Mammary microvascular endothelial cell (primary cell): ENCODE data around the gene ASIP. TPM values are rescaled to one million over a fixed set of nuclear protein-coding genes. Genes with fewer than 3 reads are reported as not detected.

Experiments used
- total RNA-seq: library from RNA; depleted of rRNA; stranded (reverse); fragments of >200 nt; gene quantifications from 2 replicates; pipeline ENCODE4 v1.2.3, GENCODE V29; 2015

The ASIP gene
- not detected in 2 replicates for total RNA-seq

GRCh38 chr20:34240693-34241615 lies at the start of gene ASIP:
Gene ASIP (plus strand): TSS chr20:34241423. CDS start chr20:34260375, 18,952 bp downstream.

DNA sequence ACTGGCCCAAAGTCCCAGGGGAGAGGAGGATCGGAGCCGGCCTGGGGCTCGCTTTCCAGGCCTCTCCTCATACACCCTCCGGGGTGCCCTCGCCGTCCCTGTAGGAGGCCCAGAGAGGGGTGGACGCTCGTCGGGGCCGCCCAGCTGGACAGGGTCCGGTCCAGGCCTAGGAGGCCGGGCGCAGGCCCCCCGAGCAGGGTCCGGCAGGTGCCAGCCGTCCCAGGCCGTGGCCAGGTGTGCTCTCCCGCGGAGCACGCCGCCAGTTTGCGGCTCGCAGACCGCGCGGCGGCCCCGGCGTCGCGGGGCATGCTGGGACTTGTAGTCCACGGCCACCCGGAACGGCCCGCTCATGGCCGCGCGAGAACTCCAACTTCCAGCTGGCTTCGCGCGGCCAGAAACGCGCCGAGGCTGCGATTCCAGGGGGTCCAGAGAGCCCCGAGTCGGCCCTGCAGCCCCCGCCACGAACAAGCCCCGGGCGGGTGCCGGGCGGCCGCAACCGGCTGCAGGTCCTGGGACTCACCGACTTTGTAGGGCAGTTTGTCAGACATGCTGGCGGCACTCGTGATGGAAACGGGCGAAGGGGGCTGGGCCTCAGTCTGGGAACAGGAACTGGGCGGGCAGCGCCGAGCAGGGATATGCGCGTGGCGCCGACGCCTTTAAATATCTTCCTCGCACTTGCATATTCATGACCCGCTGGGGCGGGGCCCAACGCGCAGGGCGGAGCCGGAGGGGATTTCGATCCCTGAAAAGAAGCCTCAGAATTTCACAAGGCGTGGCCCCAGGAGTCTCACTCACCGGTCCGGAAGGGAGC lies 61.7 kb downstream of the ASIP start, which contains the start of gene AHCY:
TSS of gene AHCY (minus strand) at position 633 of the 811 bp plus-strand sequence. CDS start at position 548, 85 bp downstream.

Other genes starting within 250 kb of the ASIP start
- 130 and 137 TPM in 2 replicates for gene RALY, start 247.5 kb upstream of the ASIP start, total RNA-seq
- gene EIF2S2, start 129.2 kb upstream of the ASIP start, total RNA-seq: 93.4 and 98.2 TPM in 2 replicates
- 145 and 147 TPM in 2 replicates for gene AHCY, start 61.9 kb downstream of the ASIP start, total RNA-seq
- 34.4 and 49.4 TPM in 2 replicates for gene ITCH, start 121.8 kb downstream of the ASIP start, total RNA-seq